ENCODE results near the gene EEFSEC.

Gene EEFSEC

DNA sequence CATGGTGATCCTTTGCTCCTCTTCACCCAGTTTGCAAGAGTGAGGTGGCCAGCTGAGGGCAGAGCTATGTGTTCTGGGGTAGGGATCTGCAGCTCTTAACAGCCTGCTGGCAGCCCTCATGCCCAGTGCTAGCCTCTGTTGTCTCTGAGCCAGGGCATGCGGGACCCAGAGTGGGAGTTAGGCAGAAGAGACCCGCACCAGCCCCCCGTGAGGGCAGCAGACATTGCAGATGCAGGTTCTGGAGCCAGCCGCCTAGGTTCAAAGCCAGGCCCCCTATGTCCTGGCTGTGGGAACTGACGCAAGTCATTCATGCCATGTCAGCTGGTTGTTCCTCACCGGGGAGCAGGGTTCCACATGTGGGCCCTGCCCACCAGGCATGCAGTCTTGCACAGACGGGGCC is 238.7 kb downstream of the EEFSEC start:
- TF ChIP-seq, protein P1, sequence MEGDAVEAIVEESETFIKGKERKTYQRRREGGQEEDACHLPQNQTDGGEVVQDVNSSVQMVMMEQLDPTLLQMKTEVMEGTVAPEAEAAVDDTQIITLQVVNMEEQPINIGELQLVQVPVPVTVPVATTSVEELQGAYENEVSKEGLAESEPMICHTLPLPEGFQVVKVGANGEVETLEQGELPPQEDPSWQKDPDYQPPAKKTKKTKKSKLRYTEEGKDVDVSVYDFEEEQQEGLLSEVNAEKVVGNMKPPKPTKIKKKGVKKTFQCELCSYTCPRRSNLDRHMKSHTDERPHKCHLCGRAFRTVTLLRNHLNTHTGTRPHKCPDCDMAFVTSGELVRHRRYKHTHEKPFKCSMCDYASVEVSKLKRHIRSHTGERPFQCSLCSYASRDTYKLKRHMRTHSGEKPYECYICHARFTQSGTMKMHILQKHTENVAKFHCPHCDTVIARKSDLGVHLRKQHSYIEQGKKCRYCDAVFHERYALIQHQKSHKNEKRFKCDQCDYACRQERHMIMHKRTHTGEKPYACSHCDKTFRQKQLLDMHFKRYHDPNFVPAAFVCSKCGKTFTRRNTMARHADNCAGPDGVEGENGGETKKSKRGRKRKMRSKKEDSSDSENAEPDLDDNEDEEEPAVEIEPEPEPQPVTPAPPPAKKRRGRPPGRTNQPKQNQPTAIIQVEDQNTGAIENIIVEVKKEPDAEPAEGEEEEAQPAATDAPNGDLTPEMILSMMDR (IDR thresholded peaks at IDR 0.05; ENCODE audit: extremely low read depth, missing control alignments), result no peak
- no peak for DNase-seq (ENCODE audit: low spot score)

DNA sequence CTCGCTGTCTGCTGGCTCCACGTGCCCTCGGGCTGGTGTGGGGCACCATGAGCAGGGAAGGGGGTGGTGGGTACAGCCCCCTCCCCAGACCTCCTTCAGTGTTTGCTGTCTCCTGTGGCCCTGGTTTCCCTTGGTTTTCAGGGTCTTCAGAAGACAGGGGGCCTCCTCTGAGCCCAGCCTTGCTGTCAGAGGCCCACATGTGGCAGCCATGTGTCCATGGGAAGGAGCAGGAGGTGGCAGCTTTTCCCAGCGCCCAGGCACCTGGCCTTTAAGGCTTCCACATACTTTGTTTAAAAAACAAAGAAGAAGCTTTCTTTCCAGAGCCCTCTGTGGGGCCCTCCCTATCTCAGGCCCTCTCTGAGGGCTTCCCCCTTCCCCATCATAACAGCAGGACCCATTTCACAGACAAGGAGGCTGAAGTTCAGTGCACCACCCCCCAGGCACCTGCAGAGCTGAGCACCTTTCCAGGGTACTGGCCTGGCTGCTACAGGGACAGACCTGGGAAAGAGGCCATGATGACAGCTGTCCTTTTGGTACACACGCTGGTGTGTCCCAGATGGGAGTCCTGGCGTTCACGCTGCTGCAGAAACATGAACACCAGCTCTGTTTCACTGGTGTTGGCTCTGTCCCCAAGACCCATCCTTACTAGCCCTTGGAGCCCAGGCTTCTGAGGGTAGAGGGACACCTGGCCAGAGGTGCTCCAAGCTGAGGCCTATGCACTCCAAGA is 239.7 kb downstream of the EEFSEC start:
- DNase-seq (ENCODE audit: low spot score), result no peak
- TF ChIP-seq, protein P1 (IDR thresholded peaks at IDR 0.05; ENCODE audit: extremely low read depth, missing control alignments), result no peak

DNA sequence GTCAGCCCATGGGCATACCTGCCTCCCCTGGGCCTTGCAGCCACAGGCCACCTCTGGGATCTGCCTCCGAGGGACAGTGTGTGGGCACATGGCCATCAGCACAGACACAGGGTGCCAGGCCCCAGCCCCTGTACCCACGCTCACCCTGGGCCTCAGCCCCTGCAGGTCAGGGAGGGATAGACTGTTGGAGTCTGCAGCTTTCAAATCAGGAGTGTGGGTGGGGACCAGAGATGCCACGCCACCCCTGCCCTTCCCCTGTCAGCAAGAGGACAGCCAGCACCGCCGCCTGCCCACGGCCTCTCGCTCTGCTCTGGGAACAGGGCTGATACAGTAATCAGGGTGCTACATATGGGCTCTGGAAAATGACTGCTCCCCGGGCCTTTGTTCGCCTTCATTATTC is 240.8 kb downstream of the EEFSEC start:
- DNase-seq (ENCODE audit: low spot score), result no peak
- TF ChIP-seq, protein P1 (IDR thresholded peaks at IDR 0.05; ENCODE audit: extremely low read depth, missing control alignments), result no peak

DNA sequence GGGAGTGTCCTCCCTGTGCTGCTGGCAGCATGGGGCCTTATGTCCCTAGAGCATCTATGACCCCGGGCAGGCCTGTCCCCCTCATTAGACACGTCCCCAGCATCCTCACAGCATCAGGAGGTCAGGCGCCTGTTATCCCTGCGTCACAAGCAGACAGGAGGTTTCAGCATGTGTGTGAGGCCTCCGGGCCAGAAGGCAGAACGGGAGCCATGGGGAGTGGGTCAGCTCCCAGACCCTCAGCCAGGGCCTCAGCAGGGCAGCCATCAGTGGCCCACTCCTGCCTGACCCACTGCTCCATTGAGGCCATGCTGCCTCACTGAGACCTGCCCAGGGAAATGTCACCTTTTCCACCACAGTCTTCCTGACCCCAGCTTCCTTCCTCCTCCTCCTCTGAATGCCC is 241.8 kb downstream of the EEFSEC start:
- TF ChIP-seq, protein P1 (IDR thresholded peaks at IDR 0.05; ENCODE audit: extremely low read depth, missing control alignments), result no peak
- DNase-seq (ENCODE audit: low spot score), result no peak

DNA sequence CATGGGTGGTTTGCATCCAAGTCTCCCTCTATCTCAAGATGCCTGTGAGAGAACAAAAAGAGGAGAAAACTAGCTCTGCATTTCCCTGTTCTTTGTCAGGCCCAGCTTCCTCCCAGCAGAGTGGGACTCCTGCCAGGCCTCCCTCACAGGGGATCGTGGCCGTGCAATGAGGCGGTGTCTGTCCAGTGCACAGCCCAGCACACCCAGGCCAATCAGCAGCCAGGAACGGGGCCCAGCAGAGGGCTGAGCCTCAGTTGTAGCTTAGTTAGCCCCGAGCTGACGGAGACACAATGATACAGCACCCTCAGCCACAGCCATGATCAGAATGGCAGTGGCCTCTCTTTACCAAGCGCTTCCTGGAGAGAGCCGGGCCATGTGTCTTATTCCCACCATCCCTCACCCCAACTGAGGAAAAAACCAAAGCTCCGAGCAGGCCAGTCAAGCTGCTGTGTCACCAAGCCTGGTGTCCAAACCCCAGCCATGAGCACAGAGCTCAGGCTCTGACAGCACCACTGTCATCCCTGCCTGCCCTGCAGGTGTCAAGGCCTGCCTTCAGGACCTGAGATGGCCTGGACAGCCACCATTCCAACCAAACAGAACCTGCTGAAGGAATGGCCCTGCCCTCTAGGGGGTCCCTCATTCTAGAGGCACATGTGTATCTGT is 242.3 kb downstream of the EEFSEC start:
- DNase-seq (ENCODE audit: low spot score), result no peak
- TF ChIP-seq, protein P1 (IDR thresholded peaks at IDR 0.05; ENCODE audit: extremely low read depth, missing control alignments), result no peak

DNA sequence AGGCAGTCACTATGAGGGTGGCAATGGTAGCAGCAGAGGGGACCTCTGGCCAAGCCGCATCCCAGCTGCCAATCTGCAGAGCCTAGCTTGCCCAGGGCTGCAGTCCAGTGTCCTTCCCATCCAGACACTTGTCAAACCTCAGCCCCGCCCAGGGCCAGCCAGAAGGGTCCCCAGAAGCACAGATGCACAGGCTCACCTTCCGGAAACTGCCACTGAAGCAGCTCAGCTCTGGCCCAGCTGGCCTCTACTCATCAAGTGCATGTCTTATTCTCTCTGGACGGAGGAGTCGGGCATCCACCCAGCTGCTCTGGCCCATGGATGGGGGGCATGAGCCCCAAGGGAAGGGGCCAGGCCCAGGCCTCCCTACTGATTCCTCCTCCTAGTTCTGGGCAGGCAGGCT is 244.2 kb downstream of the EEFSEC start:
- no peak for DNase-seq (ENCODE audit: low spot score)
- TF ChIP-seq, protein P1 (IDR thresholded peaks at IDR 0.05; ENCODE audit: extremely low read depth, missing control alignments), result no peak

DNA sequence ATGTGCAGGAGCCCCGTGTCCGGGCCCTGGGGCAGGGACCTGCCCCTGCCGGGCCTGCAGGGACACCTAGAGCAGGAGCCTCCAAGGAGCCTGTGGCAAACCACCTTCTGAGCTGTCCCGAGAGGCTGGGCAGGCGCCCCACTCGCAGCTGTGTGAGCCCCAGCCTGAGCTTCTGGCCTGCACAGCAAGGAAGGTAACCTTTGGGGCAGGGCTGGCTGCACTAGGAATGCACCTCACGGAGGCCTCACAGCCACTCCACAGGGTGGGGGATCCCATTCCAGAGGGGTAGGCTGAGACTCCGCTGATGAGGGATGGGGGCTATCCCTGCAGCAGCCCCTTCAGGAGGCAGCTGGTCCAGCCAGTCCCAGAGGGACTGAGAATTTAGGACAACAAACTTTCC is 245.3 kb downstream of the EEFSEC start:
- TF ChIP-seq, protein P1 (IDR thresholded peaks at IDR 0.05; ENCODE audit: extremely low read depth, missing control alignments), result no peak

More for the DNA sequence above, 245.3 kb downstream of the EEFSEC start:
- no peak for DNase-seq (ENCODE audit: low spot score)

All from GM20000 (cell line).